Psoas muscle (tissue), 8 donors: Measurements from ENCODE around the gene MAML2. TPM values are rescaled to one million over a fixed set of nuclear protein-coding genes. Genes with fewer than 3 reads are reported as not detected.

Experiments
- ATAC-seq, 4 donors: fragments of 200-7000 bp; cut with Tn5 transposase; one replicate each; pipeline ENCODE4 v1.9.1; 2020; ENCODE audit warnings: moderate library complexity in 3 of 4, mild to moderate bottlenecking in 2 of 4
- DNase-seq, 2 donors: peaks; one replicate each; pipeline ENCODE4 v3.0.0-alpha.2; 2020
- H3K27ac ChIP-seq: fragments of 200-600 bp; one replicate; pipeline ENCODE4 v1.8.0; 2022
- H3K27me3 ChIP-seq, 3 donors: fragments of 200-600 bp in 1 of 3; one replicate each; pipeline versions ENCODE4 v1.6.1 to v1.8.0; 2013 to 2022; ENCODE audit warnings: low read length in 2 of 3, mild to moderate bottlenecking in 2 of 3, moderate library complexity in 1 of 3; ENCODE audit not compliant: insufficient read depth in 3 of 3
- H3K36me3 ChIP-seq, 2 donors: fragments of 200-600 bp in 1 of 2; one replicate each; pipeline versions ENCODE4 v1.6.1 to v1.8.0; 2013 to 2022; ENCODE audit warnings: low read depth in 1 of 2, mild to moderate bottlenecking in 1 of 2, moderate library complexity in 1 of 2; ENCODE audit not compliant: insufficient read depth in 1 of 2
- H3K4me1 ChIP-seq: fragments of 200-600 bp; one replicate; pipeline ENCODE4 v1.8.0; 2022
- H3K4me3 ChIP-seq: fragments of 200-600 bp; one replicate; pipeline ENCODE4 v1.8.0; 2022; ENCODE audit warnings: mild to moderate bottlenecking
- H3K9me3 ChIP-seq: fragments of 200-600 bp; one replicate; pipeline ENCODE4 v1.8.0; 2022
- WGBS, 3 donors: extraction: QIAGEN DNeasy Blood & Tissue Kit; methylation state at CpG; one replicate each; pipeline versions ENCODE4 v1.1.6 to v1.1.7; 2013; 5-methylcytosine and 5-hydroxymethylcytosine counted together
- intact Hi-C, 2 donors: fragments of 100-400 bp; cut with DNase I; formaldehyde crosslinking; loops; one replicate each; pipeline versions ENCODE4 v1.11.0 to v1.14.2; 2022
- polyA plus RNA-seq, 3 donors: library from polyadenylated mRNA; stranded (reverse); fragments of 200-250 nt; gene quantifications; one replicate each; pipeline ENCODE4 v1.2.3, GENCODE V29; 2013
- total RNA-seq, 4 donors: library from RNA; stranded (reverse); fragmentation: NEBNext Ultra II Directional in 2 of 4; extraction: Animal tissue kit (Norgen Biotek cat#: 25700) in 2 of 4; gene quantifications; one replicate each; pipeline versions ENCODE4 v1.2.1 to v1.2.4, GENCODE V29; 2021 to 2023
- TF ChIP-seq, protein P1 (sequence below): fragments of 200-600 bp; IDR thresholded peaks from one replicate; pipeline ENCODE4 v1.8.0; 2022; ENCODE audit warnings: antibody characterized with exemption
- donor health status: healthy with polysubstance abuse.
- donor health status: DM: no; HTN: no; CAD: no; lungs with moderate emphysema.
- donor health status: Bipolar disorder and iron deficiency.
- donor health status: healthy.
- donor health status: DM: yes; HTN: yes; CAD: no.
- donor health status: DM: no; HTN: no; CAD: no.
- donor health status: DM: no; HTN: no; CAD: no.
- donor health status: DM: yes; HTN: yes; CAD: no.

The MAML2 gene
- total and polyA plus RNA-seq, 7 donors = 0.39 to 3.7 (median 1.5) TPM

DNA sequence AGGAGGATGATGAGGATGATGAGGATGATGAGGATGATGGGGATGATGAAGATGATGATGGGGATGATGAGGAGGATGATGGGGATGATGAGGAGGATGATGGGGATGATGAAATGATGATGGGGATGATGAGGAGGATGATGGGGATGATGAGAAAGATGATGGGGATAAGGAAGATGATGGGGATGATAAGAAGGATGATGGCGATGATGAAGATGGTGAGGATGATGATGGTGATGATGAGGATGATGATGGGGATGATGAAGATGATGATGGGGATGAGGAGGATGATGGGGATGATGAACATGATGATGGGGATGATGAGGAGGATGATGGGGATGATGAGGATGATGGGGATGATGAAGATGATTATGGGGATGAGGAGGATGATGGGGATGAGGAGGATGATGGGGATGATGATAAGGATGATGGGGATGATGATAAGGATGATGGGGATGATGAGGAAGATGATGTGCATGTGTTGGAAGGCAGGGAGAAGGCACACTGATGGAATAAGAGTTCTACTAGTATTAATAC lies 340.2 kb downstream of the MAML2 start:
- DNase-seq = no peak
- Histone ChIP-seq H3K27me3 (no peaks in the 10 kb centered on the region), H3K9me3 (no peaks in the 10 kb centered on the region), H3K4me3 (no peak overlapping the region), H3K27ac (no peak overlapping the region), H3K36me3 (no peaks in the 10 kb centered on the region), H3K4me1 (no peaks in the 10 kb centered on the region)
- WGBS, 3 donors = 88 to 100% (median 95%) methylated on average over 1 of the region's 1 CpG
- TF ChIP-seq, protein P1, sequence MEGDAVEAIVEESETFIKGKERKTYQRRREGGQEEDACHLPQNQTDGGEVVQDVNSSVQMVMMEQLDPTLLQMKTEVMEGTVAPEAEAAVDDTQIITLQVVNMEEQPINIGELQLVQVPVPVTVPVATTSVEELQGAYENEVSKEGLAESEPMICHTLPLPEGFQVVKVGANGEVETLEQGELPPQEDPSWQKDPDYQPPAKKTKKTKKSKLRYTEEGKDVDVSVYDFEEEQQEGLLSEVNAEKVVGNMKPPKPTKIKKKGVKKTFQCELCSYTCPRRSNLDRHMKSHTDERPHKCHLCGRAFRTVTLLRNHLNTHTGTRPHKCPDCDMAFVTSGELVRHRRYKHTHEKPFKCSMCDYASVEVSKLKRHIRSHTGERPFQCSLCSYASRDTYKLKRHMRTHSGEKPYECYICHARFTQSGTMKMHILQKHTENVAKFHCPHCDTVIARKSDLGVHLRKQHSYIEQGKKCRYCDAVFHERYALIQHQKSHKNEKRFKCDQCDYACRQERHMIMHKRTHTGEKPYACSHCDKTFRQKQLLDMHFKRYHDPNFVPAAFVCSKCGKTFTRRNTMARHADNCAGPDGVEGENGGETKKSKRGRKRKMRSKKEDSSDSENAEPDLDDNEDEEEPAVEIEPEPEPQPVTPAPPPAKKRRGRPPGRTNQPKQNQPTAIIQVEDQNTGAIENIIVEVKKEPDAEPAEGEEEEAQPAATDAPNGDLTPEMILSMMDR = no peak
- intact Hi-C loops = no loop called here
- ATAC-seq = no peak

DNA sequence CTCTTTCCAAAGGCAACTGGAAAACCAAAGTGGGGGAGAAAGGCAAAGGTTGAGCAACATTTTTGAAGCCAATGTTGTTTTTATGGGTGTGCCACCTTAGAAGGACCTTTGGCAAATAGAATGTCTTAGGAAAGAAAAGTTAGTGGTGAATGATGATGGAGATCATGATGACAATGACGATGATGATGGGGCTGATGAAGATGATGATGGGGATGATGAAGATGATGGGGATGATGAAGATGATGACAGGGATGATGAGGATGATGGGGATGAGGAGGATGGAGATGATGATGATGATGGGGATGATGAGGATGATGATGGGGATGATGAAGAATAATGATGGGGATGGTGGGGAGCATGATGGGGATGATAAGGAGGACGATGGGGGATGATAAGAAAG lies 340.7 kb downstream of the MAML2 start:
- H3K9me3 ChIP-seq = no peaks in the 10 kb centered on the region
- DNase-seq = no peak

DNA sequence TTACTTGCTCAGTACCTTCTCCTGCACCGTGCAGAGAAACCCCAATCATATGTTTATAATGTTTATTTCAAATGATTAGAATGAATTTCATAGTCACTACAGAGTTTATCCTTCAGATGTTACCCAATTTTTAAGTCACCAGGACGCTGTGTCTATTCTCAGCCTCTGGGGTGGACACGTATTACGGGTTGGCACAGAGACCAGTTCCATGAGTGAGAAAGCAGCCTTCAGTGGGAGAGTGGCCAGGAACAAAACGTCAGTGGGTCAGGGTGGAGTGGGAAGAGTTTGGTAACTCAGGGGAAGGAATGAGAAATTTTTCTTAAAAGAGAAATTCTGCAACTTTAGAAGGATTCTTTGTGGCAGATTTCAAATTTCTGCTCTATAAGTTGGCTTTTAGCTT lies 342.0 kb downstream of the MAML2 start:
- H3K36me3 ChIP-seq = no peaks in the 10 kb centered on the region
- 18 to 27% (median 20%) methylated on average over 5 of the region's 5 CpGs for WGBS, 3 donors
- TF ChIP-seq, protein P1 = no peak
- DNase-seq (peak; percentile 83 to 86), ATAC-seq (peak in 3 of 4 donors; percentile 88 to 93 (median 91))
- intact Hi-C loops = no loop called here
- H3K9me3 ChIP-seq = no peaks in the 10 kb centered on the region
- peak overlapping the region; percentile 46 for H3K27ac ChIP-seq
- no peaks in the 10 kb centered on the region for H3K27me3 ChIP-seq
- H3K4me3 ChIP-seq = no peak overlapping the region
- no peaks in the 10 kb centered on the region for H3K4me1 ChIP-seq

More for the DNA sequence above, 340.7 kb downstream of the MAML2 start:
- TF ChIP-seq, protein P1 = no peak
- Histone ChIP-seq H3K4me1 (no peaks in the 10 kb centered on the region), H3K27ac (no peak overlapping the region), H3K4me3 (no peak overlapping the region), H3K27me3 (no peaks in the 10 kb centered on the region), H3K36me3 (no peaks in the 10 kb centered on the region)
- 86 to 95% (median 88%) methylated on average over 2 of the region's 2 CpGs for WGBS, 3 donors
- ATAC-seq = no peak
- intact Hi-C loops = no loop called here

DNA sequence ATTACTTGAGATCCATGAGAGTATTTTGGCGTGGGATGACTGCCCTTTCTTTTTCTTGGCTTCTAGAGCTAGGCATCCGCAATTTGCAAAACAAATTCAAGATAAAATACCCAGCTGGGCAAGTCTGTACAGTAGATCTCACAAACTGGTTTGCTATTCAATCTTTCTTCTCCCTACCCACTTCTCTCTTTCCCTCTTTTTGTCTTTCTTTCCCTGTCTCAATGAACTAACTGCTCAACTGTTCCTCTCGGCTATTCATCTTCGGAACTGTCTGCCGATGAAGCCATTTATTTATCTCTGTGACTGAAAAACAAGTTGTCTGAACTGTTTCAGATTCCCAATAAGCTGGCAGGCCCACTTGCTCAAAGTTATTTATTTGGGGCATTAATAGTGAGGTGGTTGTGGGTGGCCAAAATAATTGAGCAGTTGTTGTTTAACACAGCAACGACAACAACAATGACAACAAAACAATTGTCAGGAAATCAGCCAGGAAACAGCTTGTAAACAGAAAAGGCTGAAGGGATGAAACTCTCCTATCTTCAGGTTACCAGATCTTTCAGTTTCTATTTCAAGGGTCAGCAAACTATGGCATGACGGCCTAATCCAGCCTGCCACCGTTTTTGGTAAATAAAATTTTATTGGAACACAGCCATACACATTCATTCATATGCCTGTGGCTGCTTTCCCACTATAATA lies 343.1 kb downstream of the MAML2 start:
- TF ChIP-seq, protein P1 = no peak
- no peaks in the 10 kb centered on the region for H3K9me3 ChIP-seq
- no peak overlapping the region for H3K4me3 ChIP-seq
- ATAC-seq (no peak), DNase-seq (no peak)
- no peaks in the 10 kb centered on the region for H3K27me3 ChIP-seq
- intact Hi-C loops = no loop called here
- 23 to 33% (median 28%) methylated on average over 8 of the region's 8 CpGs for WGBS, 3 donors
- H3K27ac ChIP-seq = peak overlapping the region; percentile 6
- no peaks in the 10 kb centered on the region for H3K36me3 ChIP-seq
- H3K4me1 ChIP-seq = no peaks in the 10 kb centered on the region
